Ascending aorta (tissue), 2 donors: ENCODE results near the gene STIM2. TPM values are rescaled to one million over a fixed set of nuclear protein-coding genes. Genes with fewer than 3 reads are reported as not detected.

Source experiments
- DNase-seq, 2 donors: peaks; one replicate each; pipeline ENCODE4 v3.0.0-alpha.2; 2019; ENCODE audit warnings: low spot score in 2 of 2
- H3K27ac ChIP-seq, 2 donors: fragments of 200-600 bp; sonication (generic); one replicate each; pipeline ENCODE4 v1.5.1; 2016 to 2017; ENCODE audit warnings: mild to moderate bottlenecking in 1 of 2
- H3K27me3 ChIP-seq: fragments of 200-600 bp; sonication (generic); one replicate; pipeline ENCODE4 v1.5.1; 2017
- H3K36me3 ChIP-seq, 2 donors: fragments of 200-600 bp; sonication (generic); one replicate each; pipeline ENCODE4 v1.5.1; 2016
- H3K4me1 ChIP-seq, 2 donors: fragments of 200-600 bp; sonication (generic); one replicate each; pipeline ENCODE4 v1.5.1; 2016 to 2017; ENCODE audit warnings: mild to moderate bottlenecking in 1 of 2
- H3K4me3 ChIP-seq, 2 donors: fragments of 200-600 bp; sonication (generic); one replicate each; pipeline ENCODE4 v1.5.1; 2016 to 2017; ENCODE audit warnings: mild to moderate bottlenecking in 1 of 2
- H3K9me3 ChIP-seq, 2 donors: fragments of 200-600 bp; sonication (generic); one replicate each; pipeline ENCODE4 v1.5.1; 2016
- intact Hi-C: fragments of 100-400 bp; cut with DNase I; formaldehyde crosslinking; loops from one replicate; pipeline ENCODE4 v1.15.1; 2023
- total RNA-seq: library from RNA; depleted of rRNA; stranded (reverse); fragments of >200 nt; gene quantifications from one replicate; pipeline ENCODE4 v1.1.0, GENCODE V29; 2016
- TF ChIP-seq, protein P1 (sequence below), 3 experiments: fragments of 200-600 bp in 2 of 3; fragments of 450-650 bp in 1 of 3; sonication (generic) in 2 of 3; IDR thresholded peaks; one replicate each; pipeline ENCODE4 v1.5.1; 2016 to 2019; ENCODE audit warnings: antibody characterized with exemption in 3 of 3, mild to moderate bottlenecking in 1 of 3, moderate library complexity in 1 of 3

Gene STIM2
- total RNA-seq, 1 donor from 2014 or later = 17.2 TPM

DNA sequence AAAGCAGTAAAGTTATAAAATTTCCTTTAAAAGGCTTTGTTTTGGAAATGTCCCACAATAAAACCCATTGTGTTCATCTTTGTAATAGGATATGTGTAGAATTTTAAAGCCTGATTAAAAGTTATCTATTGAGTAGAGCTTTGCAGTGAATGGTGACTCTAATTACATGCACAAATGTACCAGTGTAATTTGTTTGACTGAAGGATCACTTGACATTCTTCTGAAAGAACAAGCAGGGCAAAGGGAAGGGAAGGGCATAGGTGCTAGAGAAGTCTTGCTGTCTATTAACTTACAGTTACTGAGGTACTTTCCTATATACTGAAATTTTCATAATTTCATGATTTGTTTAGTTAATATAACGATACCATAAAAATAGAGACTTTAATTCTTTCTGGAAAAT, 70.8 kb downstream of the STIM2 start:
- Histone ChIP-seq H3K4me3 (no peak overlapping the region), H3K4me1 (no peaks in the 10 kb centered on the region), H3K36me3 (no peaks in the 10 kb centered on the region), H3K9me3 (no peaks in the 10 kb centered on the region), H3K27me3 (no peaks in the 10 kb centered on the region), H3K27ac (no peak overlapping the region)
- TF ChIP-seq, protein P1, sequence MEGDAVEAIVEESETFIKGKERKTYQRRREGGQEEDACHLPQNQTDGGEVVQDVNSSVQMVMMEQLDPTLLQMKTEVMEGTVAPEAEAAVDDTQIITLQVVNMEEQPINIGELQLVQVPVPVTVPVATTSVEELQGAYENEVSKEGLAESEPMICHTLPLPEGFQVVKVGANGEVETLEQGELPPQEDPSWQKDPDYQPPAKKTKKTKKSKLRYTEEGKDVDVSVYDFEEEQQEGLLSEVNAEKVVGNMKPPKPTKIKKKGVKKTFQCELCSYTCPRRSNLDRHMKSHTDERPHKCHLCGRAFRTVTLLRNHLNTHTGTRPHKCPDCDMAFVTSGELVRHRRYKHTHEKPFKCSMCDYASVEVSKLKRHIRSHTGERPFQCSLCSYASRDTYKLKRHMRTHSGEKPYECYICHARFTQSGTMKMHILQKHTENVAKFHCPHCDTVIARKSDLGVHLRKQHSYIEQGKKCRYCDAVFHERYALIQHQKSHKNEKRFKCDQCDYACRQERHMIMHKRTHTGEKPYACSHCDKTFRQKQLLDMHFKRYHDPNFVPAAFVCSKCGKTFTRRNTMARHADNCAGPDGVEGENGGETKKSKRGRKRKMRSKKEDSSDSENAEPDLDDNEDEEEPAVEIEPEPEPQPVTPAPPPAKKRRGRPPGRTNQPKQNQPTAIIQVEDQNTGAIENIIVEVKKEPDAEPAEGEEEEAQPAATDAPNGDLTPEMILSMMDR (IDR thresholded peaks at IDR 0.05) = no peak
- DNase-seq = no peak
- intact Hi-C loops = no loop called here

DNA sequence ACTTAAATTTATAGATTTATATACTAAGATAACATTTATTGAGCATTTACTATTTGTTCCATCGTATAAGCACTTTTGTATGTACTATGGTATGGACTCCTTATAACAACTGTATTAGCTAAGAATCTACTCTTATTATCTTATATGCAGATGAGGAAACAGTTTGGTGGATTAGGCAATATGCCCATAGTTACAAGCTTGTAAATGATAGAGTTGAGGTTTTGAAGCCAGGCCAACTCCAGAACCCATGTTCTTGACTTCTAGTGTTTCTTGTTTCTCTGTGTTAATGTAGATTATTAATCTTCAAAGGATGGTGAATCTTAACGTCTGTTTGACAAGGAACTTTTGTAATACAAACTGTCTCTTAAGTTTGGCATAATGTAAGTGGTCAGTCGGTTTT, 71.3 kb downstream of the STIM2 start:
- DNase-seq = no peak
- intact Hi-C loops = no loop called here

DNA sequence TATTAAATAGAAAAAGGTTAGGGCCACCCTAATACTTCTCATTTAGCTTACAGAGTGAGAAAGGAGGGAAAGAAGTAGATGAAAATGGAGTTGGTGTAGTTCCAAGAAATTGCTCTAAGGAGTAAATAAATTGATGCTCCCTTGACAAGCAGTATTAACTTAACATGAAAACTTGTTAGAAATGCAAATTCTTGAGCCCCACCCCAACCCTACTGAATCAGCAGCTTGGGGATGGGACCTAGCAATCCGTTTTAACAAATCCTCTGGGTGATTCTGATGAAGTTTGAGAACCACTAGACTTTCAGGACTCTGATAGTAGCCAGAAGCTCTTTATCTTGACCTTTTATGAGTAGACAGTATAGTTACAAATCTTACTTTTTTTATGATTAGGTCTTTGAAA, 74.8 kb downstream of the STIM2 start:
- H3K4me1 ChIP-seq = no peaks in the 10 kb centered on the region
- no peaks in the 10 kb centered on the region for H3K9me3 ChIP-seq
- H3K27ac ChIP-seq = no peak overlapping the region
- no peaks in the 10 kb centered on the region for H3K27me3 ChIP-seq
- no peak overlapping the region for H3K4me3 ChIP-seq
- TF ChIP-seq, protein P1 (IDR thresholded peaks at IDR 0.05) = no peak
- no peak for DNase-seq
- H3K36me3 ChIP-seq = no peaks in the 10 kb centered on the region
- intact Hi-C loops = no loop called here

More for the DNA sequence above, 71.3 kb downstream of the STIM2 start:
- H3K9me3 ChIP-seq = no peaks in the 10 kb centered on the region
- H3K4me1 ChIP-seq = no peaks in the 10 kb centered on the region
- TF ChIP-seq, protein P1 (IDR thresholded peaks at IDR 0.05) = no peak
- no peaks in the 10 kb centered on the region for H3K27me3 ChIP-seq
- H3K27ac ChIP-seq = no peak overlapping the region
- H3K36me3 ChIP-seq = no peaks in the 10 kb centered on the region
- H3K4me3 ChIP-seq = no peak overlapping the region

DNA sequence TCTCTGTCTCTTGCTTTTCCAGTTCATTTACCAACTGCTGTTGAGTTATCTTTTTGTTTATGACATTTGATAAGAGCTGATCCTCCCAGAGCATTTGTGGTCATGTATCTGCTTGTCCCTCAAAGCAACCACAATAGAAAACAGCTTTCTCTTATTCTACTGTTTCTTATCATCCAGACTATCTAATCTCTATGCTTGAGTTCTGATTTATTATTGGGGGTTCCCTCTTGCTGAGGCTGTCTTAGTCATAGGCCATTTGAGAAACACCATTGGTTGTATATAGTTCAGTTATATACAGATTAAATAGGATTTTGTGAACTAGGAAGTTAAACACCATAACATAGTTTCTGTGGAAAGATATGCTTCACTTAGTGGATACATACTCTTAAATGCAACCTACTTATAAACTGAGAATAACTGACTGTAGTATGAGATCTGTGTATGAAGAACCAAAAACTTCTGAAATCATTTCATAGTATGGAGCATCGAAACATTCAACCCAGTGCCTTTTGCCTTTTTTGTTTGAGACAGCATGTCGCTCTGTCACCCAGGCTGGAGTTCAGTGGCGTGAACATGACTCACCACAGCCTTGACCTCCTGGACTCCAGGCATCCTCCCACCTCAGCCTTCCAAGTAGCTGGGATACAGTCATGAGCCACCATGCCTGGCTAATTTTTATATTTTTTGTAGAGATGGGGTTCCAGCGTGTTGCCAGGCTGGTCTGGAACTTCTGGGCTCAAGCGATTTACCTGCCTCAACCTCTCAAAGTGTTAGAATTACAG, 75.8 kb downstream of the STIM2 start:
- DNase-seq = no peak
- no peak overlapping the region for H3K4me3 ChIP-seq
- no peak overlapping the region for H3K27ac ChIP-seq
- intact Hi-C loops = no loop called here
- TF ChIP-seq, protein P1 (IDR thresholded peaks at IDR 0.05) = no peak
- H3K9me3 ChIP-seq = no peaks in the 10 kb centered on the region
- no peaks in the 10 kb centered on the region for H3K27me3 ChIP-seq
- H3K36me3 ChIP-seq = no peaks in the 10 kb centered on the region
- H3K4me1 ChIP-seq = no peaks in the 10 kb centered on the region

DNA sequence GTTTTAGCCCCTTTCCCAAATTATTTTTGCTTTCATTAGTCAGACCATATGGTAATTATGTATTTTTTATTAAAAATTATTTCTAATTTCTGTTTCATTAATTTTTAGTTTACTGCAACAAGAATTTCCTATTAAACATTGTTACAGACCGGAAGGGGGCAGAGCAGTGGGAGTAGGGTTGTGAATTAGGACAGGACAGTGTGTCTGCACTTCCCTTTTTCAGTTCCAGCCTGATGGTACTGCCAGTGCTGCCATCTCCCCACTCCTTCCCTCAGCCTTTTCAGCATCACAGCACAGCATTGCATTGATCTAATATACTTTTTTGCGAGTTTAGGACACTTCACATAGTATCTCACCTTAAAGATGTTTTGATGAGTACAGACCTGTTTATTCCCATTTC, 76.5 kb downstream of the STIM2 start:
- no peak for DNase-seq
- intact Hi-C loops = no loop called here
- no peaks in the 10 kb centered on the region for H3K9me3 ChIP-seq
- no peak overlapping the region for H3K27ac ChIP-seq
- H3K4me3 ChIP-seq = no peak overlapping the region
- H3K36me3 ChIP-seq = no peaks in the 10 kb centered on the region
- no peaks in the 10 kb centered on the region for H3K27me3 ChIP-seq
- H3K4me1 ChIP-seq = no peaks in the 10 kb centered on the region
- TF ChIP-seq, protein P1 (IDR thresholded peaks at IDR 0.05) = no peak
